Psoas muscle (tissue), 8 donors: ENCODE data around the gene PRMT7. TPM values are rescaled to one million over a fixed set of nuclear protein-coding genes. Genes with fewer than 3 reads are reported as not detected.

Experiments used
- ATAC-seq, 4 donors: fragments of 200-7000 bp; cut with Tn5 transposase; one replicate each; pipeline ENCODE4 v1.9.1; 2020; ENCODE audit warnings: moderate library complexity in 3 of 4, mild to moderate bottlenecking in 2 of 4
- DNase-seq, 2 donors: peaks; one replicate each; pipeline ENCODE4 v3.0.0-alpha.2; 2020
- H3K27ac ChIP-seq: fragments of 200-600 bp; one replicate; pipeline ENCODE4 v1.8.0; 2022
- H3K27me3 ChIP-seq, 3 donors: fragments of 200-600 bp in 1 of 3; one replicate each; pipeline versions ENCODE4 v1.6.1 to v1.8.0; 2013 to 2022; ENCODE audit warnings: low read length in 2 of 3, mild to moderate bottlenecking in 2 of 3, moderate library complexity in 1 of 3; ENCODE audit not compliant: insufficient read depth in 3 of 3
- H3K36me3 ChIP-seq, 2 donors: fragments of 200-600 bp in 1 of 2; one replicate each; pipeline versions ENCODE4 v1.6.1 to v1.8.0; 2013 to 2022; ENCODE audit warnings: low read depth in 1 of 2, mild to moderate bottlenecking in 1 of 2, moderate library complexity in 1 of 2; ENCODE audit not compliant: insufficient read depth in 1 of 2
- H3K4me1 ChIP-seq: fragments of 200-600 bp; one replicate; pipeline ENCODE4 v1.8.0; 2022
- H3K4me3 ChIP-seq: fragments of 200-600 bp; one replicate; pipeline ENCODE4 v1.8.0; 2022; ENCODE audit warnings: mild to moderate bottlenecking
- H3K9me3 ChIP-seq: fragments of 200-600 bp; one replicate; pipeline ENCODE4 v1.8.0; 2022
- whole genome bisulfite sequencing, 3 donors: extraction: QIAGEN DNeasy Blood & Tissue Kit; methylation state at CpG; one replicate each; pipeline versions ENCODE4 v1.1.6 to v1.1.7; 2013; 5-methylcytosine and 5-hydroxymethylcytosine counted together
- intact Hi-C, 2 donors: fragments of 100-400 bp; cut with DNase I; formaldehyde crosslinking; loops; one replicate each; pipeline versions ENCODE4 v1.11.0 to v1.14.2; 2022
- polyA plus RNA-seq, 3 donors: library from polyadenylated mRNA; stranded (reverse); fragments of 200-250 nt; gene quantifications; one replicate each; pipeline ENCODE4 v1.2.3, GENCODE V29; 2013
- total RNA-seq, 4 donors: library from RNA; stranded (reverse); fragmentation: NEBNext Ultra II Directional in 2 of 4; extraction: Animal tissue kit (Norgen Biotek cat#: 25700) in 2 of 4; gene quantifications; one replicate each; pipeline versions ENCODE4 v1.2.1 to v1.2.4, GENCODE V29; 2021 to 2023
- TF ChIP-seq, protein P1 (sequence below): fragments of 200-600 bp; IDR thresholded peaks from one replicate; pipeline ENCODE4 v1.8.0; 2022; ENCODE audit warnings: antibody characterized with exemption
- donor health status: healthy with polysubstance abuse.
- donor health status: DM: no; HTN: no; CAD: no; lungs with moderate emphysema.
- donor health status: Bipolar disorder and iron deficiency.
- donor health status: healthy.
- donor health status: DM: yes; HTN: yes; CAD: no.
- donor health status: DM: no; HTN: no; CAD: no.
- donor health status: DM: no; HTN: no; CAD: no.
- donor health status: DM: yes; HTN: yes; CAD: no.

The PRMT7 gene
- total and polyA plus RNA-seq, 7 donors: 18.9 to 45.1 (median 26.0) TPM

GRCh38 chr16:68404736-68405345 is 94.0 kb downstream of the PRMT7 start:
- ATAC-seq (no peak), DNase-seq (no peak)
- Histone ChIP-seq H3K4me1 (no peaks in the 10 kb centered on the region), H3K27me3 (no peaks in the 10 kb centered on the region), H3K4me3 (no peak overlapping the region), H3K36me3 (no peaks in the 10 kb centered on the region), H3K27ac (no peak overlapping the region), H3K9me3 (no peaks in the 10 kb centered on the region)
- WGBS, 3 donors: 48 to 70% (median 54%) methylated on average over 8 of the region's 8 CpGs
- intact Hi-C loops: no loop called here
- TF ChIP-seq, protein P1, sequence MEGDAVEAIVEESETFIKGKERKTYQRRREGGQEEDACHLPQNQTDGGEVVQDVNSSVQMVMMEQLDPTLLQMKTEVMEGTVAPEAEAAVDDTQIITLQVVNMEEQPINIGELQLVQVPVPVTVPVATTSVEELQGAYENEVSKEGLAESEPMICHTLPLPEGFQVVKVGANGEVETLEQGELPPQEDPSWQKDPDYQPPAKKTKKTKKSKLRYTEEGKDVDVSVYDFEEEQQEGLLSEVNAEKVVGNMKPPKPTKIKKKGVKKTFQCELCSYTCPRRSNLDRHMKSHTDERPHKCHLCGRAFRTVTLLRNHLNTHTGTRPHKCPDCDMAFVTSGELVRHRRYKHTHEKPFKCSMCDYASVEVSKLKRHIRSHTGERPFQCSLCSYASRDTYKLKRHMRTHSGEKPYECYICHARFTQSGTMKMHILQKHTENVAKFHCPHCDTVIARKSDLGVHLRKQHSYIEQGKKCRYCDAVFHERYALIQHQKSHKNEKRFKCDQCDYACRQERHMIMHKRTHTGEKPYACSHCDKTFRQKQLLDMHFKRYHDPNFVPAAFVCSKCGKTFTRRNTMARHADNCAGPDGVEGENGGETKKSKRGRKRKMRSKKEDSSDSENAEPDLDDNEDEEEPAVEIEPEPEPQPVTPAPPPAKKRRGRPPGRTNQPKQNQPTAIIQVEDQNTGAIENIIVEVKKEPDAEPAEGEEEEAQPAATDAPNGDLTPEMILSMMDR: no peak

DNA sequence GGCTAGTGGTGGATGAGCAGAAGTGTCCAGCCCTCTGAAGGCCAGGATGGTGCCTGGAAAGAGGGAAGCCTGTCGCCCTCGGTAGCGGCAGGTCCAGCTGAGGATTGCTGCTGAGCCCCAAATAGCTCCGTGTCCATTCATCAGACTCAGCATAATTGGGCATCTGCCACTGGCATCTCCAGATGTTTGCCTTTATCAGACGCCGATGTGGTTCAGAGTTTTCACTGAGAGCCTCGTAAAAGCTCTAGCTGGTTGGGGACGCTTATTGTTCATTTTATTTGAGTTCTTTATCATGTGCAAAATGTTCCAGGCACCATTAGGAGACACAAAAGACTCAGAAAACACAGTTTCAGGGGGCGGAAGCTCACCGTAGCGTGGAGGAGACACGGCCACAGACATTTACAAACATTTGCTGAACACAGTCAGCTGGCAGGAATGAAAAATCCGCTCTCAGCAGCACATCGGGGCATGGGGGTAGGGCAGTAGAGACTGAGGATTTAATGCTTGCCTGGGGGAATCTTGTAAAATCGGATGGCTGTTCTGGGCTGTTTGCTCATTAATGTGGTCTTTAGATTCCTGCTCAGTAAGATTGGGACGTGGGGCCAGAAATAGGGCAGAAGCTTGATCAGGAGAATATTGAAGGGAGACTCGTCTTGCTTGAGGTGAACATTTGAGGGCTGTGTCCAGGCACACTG is 95.8 kb downstream of the PRMT7 start:
- Histone ChIP-seq H3K4me1 (no peaks in the 10 kb centered on the region), H3K36me3 (no peaks in the 10 kb centered on the region), H3K27me3 (no peaks in the 10 kb centered on the region), H3K27ac (no peak overlapping the region), H3K4me3 (no peak overlapping the region), H3K9me3 (no peaks in the 10 kb centered on the region)
- no peak for ATAC-seq
- WGBS, 3 donors: 34 to 42% (median 35%) methylated on average over 17 of the region's 17 CpGs
- TF ChIP-seq, protein P1: no peak
- intact Hi-C loops: no loop called here
- DNase-seq: no peak

Other genes with a start within 250 kb of the PRMT7 start
- gene NFATC3, start 225.6 kb upstream of the PRMT7 start, total RNA-seq: 10 to 100 TPM; 40.8 to 53.5 (median 44.0) TPM
- 10 to 100 TPM in 2 of 3 donors, 1 to 10 TPM in 1; 9.8 to 43.1 (median 17.3) TPM for gene NFATC3, start 225.6 kb upstream of the PRMT7 start, polyA plus RNA-seq
- not detected for gene ESRP2, start 74.9 kb upstream of the PRMT7 start, total RNA-seq
- under 1 TPM; 0.03 to 0.08 (median 0.05) TPM for gene ESRP2, start 74.9 kb upstream of the PRMT7 start, polyA plus RNA-seq
- gene PLA2G15, start 65.6 kb upstream of the PRMT7 start, total RNA-seq: 10 to 100 TPM; 28.0 to 65.0 (median 31.0) TPM
- gene PLA2G15, start 65.6 kb upstream of the PRMT7 start, polyA plus RNA-seq: 10 to 100 TPM; 13.0 to 31.7 (median 22.6) TPM
- 100 to 1,000 TPM in 1 of 4 donors, 10 to 100 TPM in 3; 25.6 to 217 (median 70.5) TPM for gene SLC7A6, start 46.5 kb upstream of the PRMT7 start, total RNA-seq
- gene SLC7A6, start 46.5 kb upstream of the PRMT7 start, polyA plus RNA-seq: 10 to 100 TPM in 2 of 3 donors, 1 to 10 TPM in 1; 9.2 to 55.2 (median 36.4) TPM
- gene SLC7A6OS, start 73 bp upstream of the PRMT7 start, total RNA-seq: 10 to 100 TPM in 2 of 4 donors, 1 to 10 TPM in 2; 7.9 to 12.6 (median 9.9) TPM
- gene SLC7A6OS, start 73 bp upstream of the PRMT7 start, polyA plus RNA-seq: 10 to 100 TPM in 1 of 3 donors, 1 to 10 TPM in 2; 5.8 to 16.3 (median 9.5) TPM
- under 1 TPM; 0.04 to 0.21 (median 0.11) TPM for gene SMPD3, start 137.5 kb downstream of the PRMT7 start, total RNA-seq
- under 1 TPM; 0.04 to 0.18 (median 0.08) TPM for gene SMPD3, start 137.5 kb downstream of the PRMT7 start, polyA plus RNA-seq
- 10 to 100 TPM in 2 of 4 donors, 1 to 10 TPM in 2; 6.9 to 11.8 (median 10.1) TPM for gene ZFP90, start 228.3 kb downstream of the PRMT7 start, total RNA-seq
- 10 to 100 TPM in 2 of 3 donors, 1 to 10 TPM in 1; 7.2 to 14.0 (median 10.8) TPM for gene ZFP90, start 228.3 kb downstream of the PRMT7 start, polyA plus RNA-seq